Esophagus squamous epithelium (tissue), 4 donors: Measurements from ENCODE around the gene CYS1.

Experiments
- POLR2A ChIP-seq, 4 donors: fragments of 450-650 bp; IDR thresholded peaks; one replicate each; pipeline ENCODE4 v1.6.1; 2017; ENCODE audit warnings: antibody characterized with exemption in 4 of 4, mild to moderate bottlenecking in 4 of 4, moderate library complexity in 3 of 4
- TF ChIP-seq, protein P1 (sequence below), 6 experiments: fragments of 450-650 bp in 4 of 6; fragments of 200-600 bp in 2 of 6; sonication (generic) in 2 of 6; IDR thresholded peaks; one replicate each; pipeline ENCODE4 v1.5.1; 2016 to 2019; ENCODE audit warnings: antibody characterized with exemption in 6 of 6, mild to moderate bottlenecking in 4 of 6, moderate library complexity in 4 of 6

DNA sequence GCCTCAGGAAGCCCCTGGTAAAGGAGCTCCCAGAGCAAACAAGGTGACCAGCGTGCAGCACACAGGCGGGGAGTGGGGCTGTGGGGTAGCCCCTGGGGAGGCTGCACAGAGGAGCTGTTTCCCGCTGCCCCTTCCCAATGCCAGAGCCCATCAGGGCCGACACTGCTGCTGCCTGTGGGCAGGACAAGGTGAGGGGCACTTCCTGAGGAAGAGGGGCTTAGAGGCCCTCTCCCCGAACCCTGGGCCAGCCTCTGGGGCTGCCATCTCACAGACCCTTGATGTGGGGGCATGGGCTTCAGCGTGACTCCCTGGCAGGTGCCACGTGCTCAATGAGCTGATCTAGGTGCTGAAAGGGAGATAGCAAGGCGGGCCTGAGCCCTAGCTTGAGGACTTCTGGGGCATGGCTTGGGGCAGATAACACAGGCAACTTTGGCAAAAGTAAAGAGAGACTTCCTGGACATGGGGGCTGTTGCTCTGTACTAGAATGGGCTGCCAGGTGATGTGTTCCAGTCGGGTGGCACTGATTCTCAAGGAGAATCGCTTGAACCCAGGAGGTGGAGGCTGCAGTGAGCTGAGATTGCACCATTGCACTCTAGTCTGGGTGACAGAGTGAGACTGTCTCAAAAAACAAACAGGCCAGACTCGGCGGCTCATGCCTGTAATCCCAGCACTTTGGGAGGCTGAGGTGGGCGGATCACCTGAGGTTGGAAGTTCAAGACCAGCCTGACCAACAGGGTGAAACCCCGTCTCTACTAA lies 46.8 kb downstream of the CYS1 start:
- TF ChIP-seq, protein P1, sequence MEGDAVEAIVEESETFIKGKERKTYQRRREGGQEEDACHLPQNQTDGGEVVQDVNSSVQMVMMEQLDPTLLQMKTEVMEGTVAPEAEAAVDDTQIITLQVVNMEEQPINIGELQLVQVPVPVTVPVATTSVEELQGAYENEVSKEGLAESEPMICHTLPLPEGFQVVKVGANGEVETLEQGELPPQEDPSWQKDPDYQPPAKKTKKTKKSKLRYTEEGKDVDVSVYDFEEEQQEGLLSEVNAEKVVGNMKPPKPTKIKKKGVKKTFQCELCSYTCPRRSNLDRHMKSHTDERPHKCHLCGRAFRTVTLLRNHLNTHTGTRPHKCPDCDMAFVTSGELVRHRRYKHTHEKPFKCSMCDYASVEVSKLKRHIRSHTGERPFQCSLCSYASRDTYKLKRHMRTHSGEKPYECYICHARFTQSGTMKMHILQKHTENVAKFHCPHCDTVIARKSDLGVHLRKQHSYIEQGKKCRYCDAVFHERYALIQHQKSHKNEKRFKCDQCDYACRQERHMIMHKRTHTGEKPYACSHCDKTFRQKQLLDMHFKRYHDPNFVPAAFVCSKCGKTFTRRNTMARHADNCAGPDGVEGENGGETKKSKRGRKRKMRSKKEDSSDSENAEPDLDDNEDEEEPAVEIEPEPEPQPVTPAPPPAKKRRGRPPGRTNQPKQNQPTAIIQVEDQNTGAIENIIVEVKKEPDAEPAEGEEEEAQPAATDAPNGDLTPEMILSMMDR (IDR thresholded peaks at IDR 0.05), result no peak
- no peak for TF ChIP-seq POLR2A (IDR thresholded peaks at IDR 0.05)
